ENCODE measurements around the gene BLOC1S3. TPM values are rescaled to one million over a fixed set of nuclear protein-coding genes. Genes with fewer than 3 reads are reported as not detected.

BLOC1S3 gene
- total and polyA plus RNA-seq, 2 of the 13 experiments (the other 11 are each of a cell fraction or from before 2014, with no cell fraction given): 4.3 to 4.8 TPM

GRCh38 chr19:45186509-45187334, 8.1 kb downstream of the BLOC1S3 start (continued):
- 0 out of 2 replicates have a peak, but pooled peaks have one; percentile 36 for TF ChIP-seq HIC2 (CRISPR knock-in tag; IDR thresholded peaks at IDR 0.05; ENCODE audit: low read depth)
- no peak for TF ChIP-seq BCL3 (CRISPR knock-in tag; IDR thresholded peaks at IDR 0.05)
- peak; percentile 52; the same call in 1 of the 2 replicates for TF ChIP-seq ARID3A (IDR thresholded peaks at IDR 0.05; ENCODE audit: low read depth, low read length)
- TF ChIP-seq ZNF501 (CRISPR knock-in tag; IDR thresholded peaks at IDR 0.05): 0 out of 2 replicates have a peak, but pooled peaks have one; percentile 46
- TF ChIP-seq MED1 (CRISPR knock-in tag; IDR thresholded peaks at IDR 0.05): 0 out of 2 replicates have a peak, but pooled peaks have one; percentile 12
- TF ChIP-seq SALL1 (CRISPR knock-in tag; IDR thresholded peaks at IDR 0.05): peak; percentile 40; the same call in 1 of the 2 replicates
- TF ChIP-seq ZNF335 (CRISPR knock-in tag; IDR thresholded peaks at IDR 0.05): peak; percentile 97
- peak; percentile 30; the same call in 1 of the 2 replicates for TF ChIP-seq HNF4A (CRISPR knock-in tag; IDR thresholded peaks at IDR 0.05)
- peak; percentile 73 for TF ChIP-seq ZNF460 (CRISPR knock-in tag; IDR thresholded peaks at IDR 0.05; ENCODE audit: borderline replicate concordance)
- peak; percentile 52 for TF ChIP-seq SAP130 (CRISPR knock-in tag; IDR thresholded peaks at IDR 0.05; ENCODE audit: low read depth)
- peak in 1 of 2 experiments; percentile 46; a peak in 1 of 4 replicates for TF ChIP-seq NR2F1 (CRISPR knock-in tag; IDR thresholded peaks at IDR 0.05)
- TF ChIP-seq NFRKB (IDR thresholded peaks at IDR 0.05): no peak

Data from HepG2 (cell line).